PC-9 (cell line): ENCODE measurements around the gene LYPD3. TPM values are rescaled to one million over a fixed set of nuclear protein-coding genes. Genes with fewer than 3 reads are reported as not detected.

Experiments used
- BruUV-seq: library from RNA; stranded (reverse); fragments of 400-500 nt; replicated peaks from 2 replicates; lab custom pipeline; 2021; lab: Mats Ljungman, UMichigan
- CTCF ChIA-PET: fragments of 300-600 bp; sonication (Branson Sonifier 250); formaldehyde crosslinking; loops from one replicate; lab custom pipeline; 2022; ENCODE audit warnings: antibody characterized with exemption; lab: Charles Lee
- POLR2A ChIA-PET: fragments of 300-600 bp; sonication (Branson Sonifier 250); formaldehyde crosslinking; loops from one replicate; lab custom pipeline; 2022; ENCODE audit warnings: antibody characterized with exemption; ENCODE audit not compliant: unreplicated experiment; lab: Charles Lee
- DNase-seq, 2 experiments: peaks; one replicate each; pipeline versions ENCODE4 v3.0.0 to v3.0.0-alpha.2; 2015 to 2022; ENCODE audit warnings: mixed read lengths in 1 of 2
- H2AFZ ChIP-seq: fragments of 200-600 bp; sonication (generic); 2 replicates; pipeline ENCODE4 v1.8.1; 2017; ENCODE audit warnings: antibody characterized with exemption
- H3F3A ChIP-seq: fragments of 200-600 bp; sonication (generic); 2 replicates; pipeline ENCODE4 v1.8.1; 2017; ENCODE audit warnings: antibody characterized with exemption, mild to moderate bottlenecking, low read depth; ENCODE audit not compliant: insufficient read depth
- H3K27ac ChIP-seq: fragments of 200-600 bp; sonication (generic); 2 replicates; pipeline ENCODE4 v1.6.1; 2016; ENCODE audit warnings: mixed run types
- H3K27me3 ChIP-seq: fragments of 200-600 bp; sonication (generic); 2 replicates; pipeline ENCODE4 v1.6.1; 2016; ENCODE audit warnings: low read depth, mixed run types; ENCODE audit not compliant: insufficient read depth
- H3K36me3 ChIP-seq: fragments of 200-600 bp; sonication (generic); 2 replicates; pipeline ENCODE4 v1.6.1; 2016; ENCODE audit warnings: low read depth, mixed run types
- H3K4me1 ChIP-seq: fragments of 200-600 bp; sonication (generic); replicated peaks from 2 replicates; pipeline ENCODE4 v1.6.1; 2016; ENCODE audit warnings: mixed run types; ENCODE audit not compliant: insufficient read depth
- H3K4me2 ChIP-seq: fragments of 200-600 bp; sonication (generic); 2 replicates; pipeline ENCODE4 v1.6.1; 2017; ENCODE audit warnings: mixed run types
- H3K4me3 ChIP-seq: fragments of 200-600 bp; sonication (generic); 2 replicates; pipeline ENCODE4 v1.6.1; 2016; ENCODE audit warnings: mixed run types
- H3K79me2 ChIP-seq: fragments of 200-600 bp; sonication (generic); 2 replicates; pipeline ENCODE4 v1.6.1; 2017; ENCODE audit warnings: low read depth, mixed run types
- H3K9me2 ChIP-seq: fragments of 200-600 bp; sonication (generic); 2 replicates; pipeline ENCODE4 v1.8.1; 2017; ENCODE audit warnings: mild to moderate bottlenecking; ENCODE audit not compliant: insufficient read depth
- H3K9me3 ChIP-seq: fragments of 200-600 bp; sonication (generic); 2 replicates; pipeline ENCODE4 v1.8.1; 2016; ENCODE audit warnings: low read depth; ENCODE audit not compliant: insufficient read depth
- H4K20me1 ChIP-seq: fragments of 200-600 bp; sonication (generic); 2 replicates; pipeline ENCODE4 v1.8.1; 2017; ENCODE audit not compliant: insufficient read depth
- EZH2 ChIP-seq: fragments of 200-600 bp; sonication (generic); IDR thresholded peaks from 2 replicates; pipeline ENCODE4 v1.8.0; 2017; ENCODE audit warnings: antibody characterized with exemption, low read depth
- intact Hi-C: fragments of 100-400 bp; cut with micrococcal nuclease; formaldehyde crosslinking; loops from one replicate; pipeline ENCODE4 v1.10.0; 2022; ENCODE audit not compliant: unreplicated experiment
- total RNA-seq: library from RNA; stranded (reverse); gene quantifications from 2 replicates; pipeline ENCODE4 v1.2.3, GENCODE V29; 2021
- TF ChIP-seq, protein P1 (sequence below): fragments of 200-600 bp; sonication (generic); conservative IDR thresholded peaks from 2 replicates; pipeline ENCODE4 v1.6.1; 2017; ENCODE audit warnings: mixed run types, antibody characterized with exemption, mild to moderate bottlenecking, moderate library complexity

LYPD3 gene
- total RNA-seq, 1 experiment from 2014 or later = 70.8 TPM

DNA sequence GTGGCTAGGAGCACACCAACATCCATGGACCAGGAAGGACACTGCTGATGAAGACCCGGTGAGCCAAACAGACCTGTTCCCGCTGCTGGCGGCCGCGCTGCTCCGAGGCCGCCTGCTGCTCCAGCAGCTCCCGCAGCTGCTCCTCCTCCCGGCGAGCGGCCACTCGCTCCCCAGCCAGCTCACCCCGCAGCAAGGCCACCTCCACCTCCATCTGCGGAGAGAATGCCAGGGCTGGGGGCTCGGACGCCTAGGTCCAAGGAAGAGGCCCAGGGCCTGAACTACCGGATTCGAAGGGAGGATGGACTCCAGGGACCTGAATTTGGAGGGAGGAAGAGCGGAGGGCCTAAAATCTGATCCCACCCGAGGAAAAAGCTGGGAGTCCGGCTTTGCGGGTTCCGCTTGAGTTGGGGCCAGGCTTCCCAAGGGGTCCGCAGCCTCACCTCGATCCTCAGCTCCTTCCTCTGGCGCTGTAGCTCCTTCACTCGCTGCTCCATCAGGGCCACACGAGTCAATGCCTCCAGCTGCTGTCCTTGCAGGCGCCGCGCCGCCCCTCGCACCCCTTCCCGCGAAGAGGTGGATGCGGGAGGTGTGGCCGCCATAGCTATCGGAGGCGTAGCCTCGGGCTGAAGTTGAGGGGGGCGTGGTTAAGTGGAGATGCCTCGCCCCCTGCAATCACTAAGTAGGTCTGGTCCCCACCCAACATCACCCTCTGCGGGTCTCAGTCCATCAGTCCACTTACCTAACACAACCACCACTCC is 36.4 kb upstream of the LYPD3 start:
- peaks cover 2% of the 10 kb centered on the region; the same call in 1 of the 2 replicates for H3K36me3 ChIP-seq
- H3K4me1 ChIP-seq = peaks cover 11% of the 10 kb centered on the region
- ChIA-PET CTCF (interaction anchor here (0.5 to 0.6 kb wide), 5 partner anchors 17 to 238 kb away, joined by 3 to 9 read pairs (median 4); no protein-coding TSS in a partner anchor), POLR2A (interaction anchor here (0.6 kb wide), 1 partner anchor 16 kb away, joined by 7 read pairs; no protein-coding TSS in a partner anchor)
- DNase-seq = no peak
- H3F3A ChIP-seq = peaks cover 24% of the 10 kb centered on the region; the same call in 1 of the 2 replicates
- H3K4me3 ChIP-seq = no peak overlapping the region
- no peak overlapping the region for H2AFZ ChIP-seq
- BruUV-seq = no TSS peak
- intact Hi-C loops = no loop called here
- no peak overlapping the region for H3K4me2 ChIP-seq
- no peaks in the 10 kb centered on the region for H3K9me3 ChIP-seq
- H4K20me1 ChIP-seq = no peaks in the 10 kb centered on the region
- peaks cover 14% of the 10 kb centered on the region for H3K79me2 ChIP-seq
- H3K9me2 ChIP-seq = no peaks in the 10 kb centered on the region
- H3K27me3 ChIP-seq = no peaks in the 10 kb centered on the region
- TF ChIP-seq, protein P1, sequence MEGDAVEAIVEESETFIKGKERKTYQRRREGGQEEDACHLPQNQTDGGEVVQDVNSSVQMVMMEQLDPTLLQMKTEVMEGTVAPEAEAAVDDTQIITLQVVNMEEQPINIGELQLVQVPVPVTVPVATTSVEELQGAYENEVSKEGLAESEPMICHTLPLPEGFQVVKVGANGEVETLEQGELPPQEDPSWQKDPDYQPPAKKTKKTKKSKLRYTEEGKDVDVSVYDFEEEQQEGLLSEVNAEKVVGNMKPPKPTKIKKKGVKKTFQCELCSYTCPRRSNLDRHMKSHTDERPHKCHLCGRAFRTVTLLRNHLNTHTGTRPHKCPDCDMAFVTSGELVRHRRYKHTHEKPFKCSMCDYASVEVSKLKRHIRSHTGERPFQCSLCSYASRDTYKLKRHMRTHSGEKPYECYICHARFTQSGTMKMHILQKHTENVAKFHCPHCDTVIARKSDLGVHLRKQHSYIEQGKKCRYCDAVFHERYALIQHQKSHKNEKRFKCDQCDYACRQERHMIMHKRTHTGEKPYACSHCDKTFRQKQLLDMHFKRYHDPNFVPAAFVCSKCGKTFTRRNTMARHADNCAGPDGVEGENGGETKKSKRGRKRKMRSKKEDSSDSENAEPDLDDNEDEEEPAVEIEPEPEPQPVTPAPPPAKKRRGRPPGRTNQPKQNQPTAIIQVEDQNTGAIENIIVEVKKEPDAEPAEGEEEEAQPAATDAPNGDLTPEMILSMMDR = no peak
- TF ChIP-seq EZH2 = no peak
- no peak overlapping the region for H3K27ac ChIP-seq

DNA sequence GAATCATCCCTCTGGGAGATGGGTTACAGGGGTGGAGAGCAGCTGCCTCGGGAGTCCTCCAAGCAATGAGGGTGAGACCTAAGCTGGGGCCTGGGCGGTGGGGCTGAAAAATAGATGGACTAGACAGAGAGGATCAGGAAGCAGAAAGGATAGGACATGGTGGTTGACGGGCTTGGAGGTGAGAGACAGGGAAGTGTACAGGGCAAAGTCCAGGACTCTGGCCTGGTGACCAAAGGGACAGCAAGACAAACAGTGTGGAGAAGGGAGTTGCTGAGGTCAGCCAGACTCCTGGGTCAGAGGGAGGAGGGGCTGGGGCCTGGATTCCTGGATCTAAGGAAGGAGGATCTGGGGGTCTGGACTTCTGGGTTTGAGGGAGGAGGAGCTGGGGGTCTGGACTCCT is 33.6 kb upstream of the LYPD3 start:
- H3K79me2 ChIP-seq = peaks cover 14% of the 10 kb centered on the region
- H3K9me3 ChIP-seq = no peaks in the 10 kb centered on the region
- peaks cover 9% of the 10 kb centered on the region; the same call in 1 of the 2 replicates for H3F3A ChIP-seq
- H3K4me1 ChIP-seq = no peaks in the 10 kb centered on the region; the same call in 1 of the 2 replicates
- no peak overlapping the region for H2AFZ ChIP-seq
- no peaks in the 10 kb centered on the region for H3K27me3 ChIP-seq
- intact Hi-C loops = no loop called here
- BruUV-seq = no TSS peak
- no peak for DNase-seq
- H3K9me2 ChIP-seq = no peaks in the 10 kb centered on the region
- POLR2A ChIA-PET = no interaction called here
- no peak overlapping the region for H3K4me2 ChIP-seq
- H4K20me1 ChIP-seq = no peaks in the 10 kb centered on the region
- no peak overlapping the region for H3K27ac ChIP-seq
- H3K4me3 ChIP-seq = no peak overlapping the region
- CTCF ChIA-PET = no interaction called here
- peaks cover 5% of the 10 kb centered on the region; the same call in 1 of the 2 replicates for H3K36me3 ChIP-seq
- TF ChIP-seq EZH2 = no peak
- TF ChIP-seq, protein P1 = no peak

DNA sequence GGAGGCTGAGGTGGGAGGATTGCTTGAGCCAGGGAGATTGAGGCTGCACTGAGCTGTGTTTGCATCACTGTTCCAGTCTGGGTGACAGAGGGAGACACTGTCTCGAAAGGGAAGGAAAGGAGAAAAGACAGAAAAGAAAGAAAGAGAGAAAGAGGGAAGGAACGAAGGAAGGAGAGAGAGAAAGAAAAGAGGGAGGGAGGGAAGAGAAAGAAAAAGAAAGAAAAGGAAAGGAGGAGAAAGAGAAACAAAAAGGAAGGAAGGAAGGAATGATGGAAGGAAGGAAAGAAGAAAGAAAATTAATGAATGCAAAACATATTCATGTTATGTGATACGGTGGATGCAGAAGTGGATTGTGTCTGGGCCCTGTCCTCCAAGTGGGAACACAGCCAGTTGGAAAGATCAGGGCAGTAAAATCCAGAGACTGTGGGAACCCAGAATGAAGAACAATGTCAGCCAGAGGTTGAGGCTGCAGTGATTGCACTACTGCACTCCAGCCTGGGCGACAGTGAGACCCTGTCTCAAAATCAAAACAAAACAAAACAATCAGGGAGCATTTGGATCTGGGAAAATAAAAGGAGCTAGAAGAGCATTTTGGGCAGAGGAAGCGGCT is 32.9 kb upstream of the LYPD3 start:
- no peak for TF ChIP-seq EZH2
- TF ChIP-seq, protein P1 = no peak
- H3K9me2 ChIP-seq = no peaks in the 10 kb centered on the region
- H3K4me3 ChIP-seq = no peak overlapping the region
- ChIA-PET POLR2A (no interaction called here), CTCF (no interaction called here)
- no TSS peak for BruUV-seq
- H3K79me2 ChIP-seq = peaks cover 9% of the 10 kb centered on the region
- no peak overlapping the region for H3K4me2 ChIP-seq
- peaks cover 5% of the 10 kb centered on the region; the same call in 1 of the 2 replicates for H3K36me3 ChIP-seq
- H3K27ac ChIP-seq = no peak overlapping the region
- H4K20me1 ChIP-seq = no peaks in the 10 kb centered on the region
- H3K9me3 ChIP-seq = no peaks in the 10 kb centered on the region
- no peaks in the 10 kb centered on the region for H3K27me3 ChIP-seq
- H2AFZ ChIP-seq = no peak overlapping the region
- no peak for DNase-seq
- H3F3A ChIP-seq = peaks cover 13% of the 10 kb centered on the region; the same call in 1 of the 2 replicates
- no peaks in the 10 kb centered on the region; the same call in 1 of the 2 replicates for H3K4me1 ChIP-seq
- intact Hi-C loops = no loop called here
